Left renal pelvis (tissue), 4 donors: ENCODE data around the gene LRRC74B. TPM values are rescaled to one million over a fixed set of nuclear protein-coding genes. Genes with fewer than 3 reads are reported as not detected.
"Not testable (repeated sequence)": the region's sequence is repeated elsewhere in the genome, so short reads cannot be mapped to it uniquely, and the experiment has no call there.

Experiments
- DNase-seq, 4 donors: peaks; one replicate each; pipeline ENCODE4 v3.0.0-alpha.2; 2013; ENCODE audit warnings: low read depth in 4 of 4, low spot score in 3 of 4
- polyA plus RNA-seq, 4 donors: library from polyadenylated mRNA; unstranded; fragments of 120-200 nt; gene quantifications; one replicate each; pipeline ENCODE4 v1.2.1, GENCODE V29; 2013; ENCODE audit not compliant: insufficient read length in 4 of 4

The LRRC74B gene
- polyA plus RNA-seq, 4 donors = 0.06 to 0.24 (median 0.08) TPM

DNA sequence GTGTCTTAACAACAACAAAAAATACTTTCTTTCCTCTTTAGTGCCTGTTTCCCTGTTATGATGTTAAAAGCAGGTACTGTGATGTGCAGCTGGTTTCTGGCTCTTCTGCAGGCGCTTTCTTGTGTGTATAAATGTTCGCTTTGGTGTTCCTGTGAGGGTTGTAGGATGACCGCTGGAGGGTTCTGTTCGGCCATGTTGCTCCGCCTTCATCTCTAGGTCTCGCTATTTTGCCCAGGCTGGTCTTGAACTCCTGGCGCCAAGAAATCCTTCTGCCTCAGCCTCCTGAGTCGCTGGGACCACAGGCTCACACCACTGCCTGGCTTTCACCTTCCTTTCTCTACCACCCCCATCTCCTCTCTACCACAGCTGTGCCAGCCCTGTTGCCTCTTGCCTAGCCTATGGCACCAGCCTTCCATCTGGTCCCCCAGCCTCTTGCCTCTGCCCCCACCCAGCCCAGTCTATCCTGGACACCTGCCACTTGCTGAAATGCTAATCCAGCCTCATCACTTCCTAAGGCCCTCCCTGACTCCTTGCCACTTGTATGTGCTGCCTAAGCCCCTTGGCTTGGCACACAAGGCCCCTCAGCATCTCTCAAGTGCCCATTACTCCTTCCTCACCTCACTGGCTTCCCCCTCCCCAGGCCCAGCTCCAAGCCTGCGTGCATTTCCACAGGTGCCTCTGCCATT lies 5.5 kb downstream of the LRRC74B start:
- DNase-seq = no peak

DNA sequence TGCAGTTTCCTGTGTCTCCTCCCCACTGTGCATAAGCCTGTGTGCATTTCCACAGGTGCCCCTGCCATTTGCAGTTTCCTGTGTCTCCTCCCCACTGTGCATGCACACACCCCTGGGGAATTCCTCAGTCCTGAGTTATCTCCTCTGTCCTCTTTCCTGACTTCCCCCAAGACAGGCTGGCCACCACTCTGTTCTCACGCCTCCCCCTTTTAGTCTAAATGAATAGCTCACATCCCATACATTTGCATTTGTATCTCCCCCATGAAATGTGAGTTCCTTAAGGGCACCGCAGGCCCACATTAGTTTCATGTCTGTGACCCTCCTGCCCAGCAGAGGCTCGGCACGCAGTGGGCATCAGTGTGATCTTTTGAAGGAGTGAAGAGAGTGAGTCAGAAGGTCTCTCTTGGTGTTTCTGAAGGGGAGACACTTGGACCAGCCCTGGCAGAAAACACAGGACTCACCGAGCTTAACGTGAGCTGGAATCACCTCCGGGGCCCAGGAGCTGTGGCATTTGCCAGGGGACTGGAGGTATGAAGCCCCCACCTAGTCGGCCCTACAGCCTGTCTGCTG lies 6.2 kb downstream of the LRRC74B start:
- no peak for DNase-seq

DNA sequence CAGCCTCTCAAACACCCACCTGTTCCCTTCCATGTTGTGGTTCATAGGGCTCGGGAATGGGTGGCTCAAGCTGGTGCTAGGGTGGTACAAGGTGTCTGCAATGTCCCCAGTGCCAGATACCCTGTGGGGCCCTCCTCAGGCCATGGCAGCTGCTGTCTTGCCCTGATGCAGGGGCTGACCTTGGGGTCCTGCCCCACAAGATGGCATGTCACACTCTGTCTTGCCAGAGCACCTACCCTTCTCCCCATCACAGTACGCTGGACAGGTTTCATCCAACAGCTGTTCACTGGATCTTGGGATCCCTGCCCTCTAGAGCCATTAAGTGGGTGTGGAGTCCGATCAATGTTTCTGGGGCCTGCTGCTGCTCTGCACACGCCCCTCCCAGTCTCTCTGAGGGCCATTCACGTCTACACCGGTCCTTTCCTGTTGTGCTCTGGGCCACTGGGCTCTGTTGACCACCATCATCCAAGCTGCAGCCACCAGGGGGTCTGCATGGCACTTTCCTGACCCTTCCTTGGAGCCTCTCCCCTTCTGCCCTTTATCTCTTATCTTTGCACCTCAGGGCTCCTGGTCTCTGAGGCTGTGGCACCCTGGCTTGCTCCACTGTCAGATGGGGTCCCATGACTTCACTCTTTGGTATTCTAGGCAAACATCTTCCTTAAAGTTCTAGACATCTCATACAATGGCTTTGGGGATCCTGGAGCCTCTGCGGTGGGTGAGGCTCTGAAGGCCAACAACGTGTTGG lies 7.1 kb downstream of the LRRC74B start:
- no peak for DNase-seq

DNA sequence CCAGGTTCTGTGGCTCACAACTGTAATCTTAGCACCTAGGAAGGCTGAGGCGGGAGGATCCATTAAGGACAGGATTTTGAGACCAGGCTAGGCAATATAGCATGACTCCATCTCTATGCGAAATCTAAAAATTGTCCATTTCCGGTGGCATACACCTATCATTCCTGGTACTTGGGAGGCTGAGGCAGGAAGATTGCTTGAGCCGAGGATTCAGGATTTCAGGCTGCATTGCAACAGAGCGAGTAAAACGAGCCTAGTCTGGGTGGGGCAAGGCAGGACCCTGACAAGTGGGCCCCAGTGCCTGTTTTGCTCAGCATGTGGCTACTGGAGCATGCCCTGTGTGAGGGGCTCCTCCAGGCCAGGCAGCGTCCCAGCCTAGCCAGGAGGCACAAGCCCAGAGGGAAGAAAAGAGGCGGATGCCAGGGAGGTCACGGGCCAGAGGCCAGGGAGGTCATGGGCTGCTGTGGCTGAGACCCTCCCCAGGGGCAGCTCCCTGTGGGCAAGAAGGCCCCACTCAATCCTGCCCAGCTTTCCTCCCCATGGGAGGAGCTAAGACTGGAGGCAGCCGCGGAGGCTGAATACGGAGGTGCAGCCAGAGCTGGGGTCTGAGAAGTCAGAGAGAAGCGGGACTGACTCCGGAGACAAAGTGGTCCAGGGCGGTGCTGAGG lies 8.4 kb downstream of the LRRC74B start:
- no peak for DNase-seq

DNA sequence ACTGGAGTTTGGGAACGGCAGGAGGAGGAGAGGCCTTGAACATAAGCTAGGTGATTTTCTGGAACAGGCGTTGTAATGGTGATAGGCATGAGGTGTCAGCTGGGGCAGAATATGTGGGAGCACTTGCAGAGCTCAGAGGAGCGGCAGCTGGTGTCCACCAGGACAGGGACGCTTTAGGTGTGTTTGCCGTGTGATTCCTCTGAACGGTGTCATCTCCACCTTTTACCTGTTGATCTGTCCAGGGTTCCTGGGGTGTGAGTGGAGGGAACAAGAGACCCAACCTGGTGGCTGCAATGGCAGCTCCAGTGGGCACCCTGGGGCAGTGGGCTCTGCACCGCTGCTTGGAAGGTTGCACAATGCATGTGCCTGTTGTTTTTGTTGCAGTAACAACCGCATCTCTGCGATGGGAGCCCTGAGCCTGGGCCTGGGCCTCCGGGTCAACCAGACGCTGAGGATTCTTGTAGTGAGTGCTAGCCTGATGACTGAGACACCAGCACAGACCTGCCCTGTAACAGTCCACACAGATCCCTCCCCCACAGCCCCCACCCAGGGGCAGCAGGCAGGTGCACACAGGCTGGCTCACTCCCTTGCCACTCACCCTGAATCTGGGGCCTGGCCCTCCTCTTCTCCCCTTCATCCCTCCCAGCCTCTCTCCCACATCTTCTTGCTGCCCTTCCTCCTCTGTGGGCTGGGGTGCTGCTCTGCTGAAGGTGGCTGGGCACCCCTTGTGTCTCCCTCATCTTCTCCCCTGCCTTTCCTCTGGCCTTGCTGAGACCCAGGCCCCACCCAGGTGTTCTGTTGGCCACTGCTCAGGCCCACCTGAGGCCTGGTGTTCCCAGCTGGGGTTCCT lies 9.2 kb downstream of the LRRC74B start:
- no peak for DNase-seq

DNA sequence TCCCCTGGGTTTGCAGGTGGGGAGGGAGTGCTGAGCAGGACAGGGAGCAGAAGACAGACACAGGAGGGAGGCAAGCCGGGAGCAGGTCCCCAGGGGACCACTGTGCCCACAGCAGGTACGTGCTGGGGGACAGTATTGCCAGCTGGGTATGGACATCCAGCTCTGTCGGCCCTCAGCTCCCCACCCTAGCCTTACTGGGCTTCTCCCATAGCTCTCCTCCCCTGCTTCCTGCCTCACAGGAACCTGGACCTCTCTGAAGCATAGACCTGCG lies 9.8 kb downstream of the LRRC74B start:
- DNase-seq = no peak

DNA sequence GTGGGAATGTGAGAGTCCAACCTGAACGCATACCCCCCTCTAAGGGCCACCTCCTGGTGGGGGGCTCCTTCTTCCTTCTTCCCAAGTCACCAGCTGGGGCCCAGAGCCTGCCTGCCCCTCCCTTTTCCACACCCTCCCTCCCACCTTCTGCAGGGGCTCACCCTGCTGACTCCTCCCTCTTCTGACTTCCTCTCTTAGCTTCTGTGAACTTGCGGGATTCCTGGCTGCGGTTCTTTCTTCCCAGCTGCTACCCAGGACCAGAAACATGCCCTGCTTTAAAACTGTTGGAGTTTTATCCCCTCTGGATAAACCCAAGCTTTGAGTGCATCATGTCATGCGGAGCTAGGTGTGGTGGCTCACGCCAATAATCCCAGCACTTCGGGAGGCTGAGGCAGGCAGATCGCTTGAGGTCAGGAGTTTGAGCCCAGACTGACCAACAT lies 10.2 kb downstream of the LRRC74B start:
- DNase-seq = no peak

DNA sequence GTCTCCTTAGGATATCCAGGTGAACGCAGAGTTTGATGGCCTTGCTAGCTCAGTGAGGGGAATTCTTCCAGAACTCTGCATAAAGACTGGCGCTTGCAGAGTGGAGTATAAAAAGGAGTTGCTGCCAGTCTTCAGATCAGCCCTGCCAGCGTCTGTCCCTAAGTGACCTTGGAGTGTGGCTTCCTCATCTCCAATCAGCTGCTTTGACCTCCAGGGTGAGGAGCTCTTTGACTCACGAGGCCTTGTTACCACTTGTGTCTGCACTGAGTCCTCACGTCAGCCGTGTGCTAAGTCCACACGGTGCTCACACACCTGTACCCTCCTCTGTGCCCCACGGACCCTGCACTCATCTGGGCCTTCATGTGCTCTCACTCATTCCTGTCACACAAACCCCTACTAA lies 14.6 kb downstream of the LRRC74B start:
- DNase-seq = not testable (repeated sequence)

DNA sequence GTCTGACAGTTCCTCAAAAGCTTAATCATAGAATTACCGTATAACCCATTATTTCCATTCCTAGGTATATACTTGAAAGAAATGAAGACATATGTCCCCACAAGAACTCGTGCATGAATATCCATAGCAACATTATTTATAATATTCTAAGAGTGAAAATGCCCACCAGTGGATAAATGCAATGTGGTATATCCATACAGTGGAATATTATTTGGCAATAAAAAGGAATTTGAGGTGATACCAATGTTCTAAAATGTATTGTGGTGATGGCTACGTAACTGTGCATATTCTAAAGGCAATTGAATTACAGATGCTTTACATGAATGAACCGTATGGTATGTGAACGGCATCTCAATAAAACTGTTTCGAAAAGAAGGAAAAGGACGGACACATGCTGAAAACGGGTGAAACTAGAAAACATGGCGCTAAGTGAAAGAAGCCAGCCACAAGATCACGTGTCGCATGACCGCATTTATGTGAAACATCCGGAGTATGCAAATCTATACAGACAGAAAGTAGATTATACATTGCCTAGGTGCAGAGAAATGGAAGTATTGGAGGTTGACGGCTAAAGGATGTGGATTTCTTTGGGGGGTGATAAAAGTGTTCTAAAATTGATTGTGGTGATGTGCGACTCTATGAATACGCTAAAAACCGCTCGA lies 16.0 kb downstream of the LRRC74B start:
- DNase-seq = not testable (repeated sequence)

DNA sequence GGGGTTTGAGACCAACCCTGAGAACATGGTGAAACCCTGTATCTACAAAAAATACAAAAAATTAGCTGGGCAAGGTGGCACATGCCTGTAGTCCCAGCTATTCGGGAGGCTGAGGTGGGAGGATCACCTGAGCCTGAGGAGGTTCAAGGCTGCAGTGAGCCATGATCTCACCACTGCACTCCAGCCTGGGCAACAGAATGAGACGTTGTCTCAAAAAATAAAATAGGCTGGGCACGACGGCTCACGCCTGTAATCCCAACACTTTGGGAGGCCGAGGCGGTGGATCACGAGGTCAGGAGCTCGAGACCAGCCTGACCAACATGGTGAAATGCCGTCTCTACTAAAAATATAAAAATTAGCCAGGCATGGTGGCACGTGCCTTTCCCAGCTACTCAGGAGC lies 18.7 kb downstream of the LRRC74B start:
- DNase-seq = not testable (repeated sequence)

DNA sequence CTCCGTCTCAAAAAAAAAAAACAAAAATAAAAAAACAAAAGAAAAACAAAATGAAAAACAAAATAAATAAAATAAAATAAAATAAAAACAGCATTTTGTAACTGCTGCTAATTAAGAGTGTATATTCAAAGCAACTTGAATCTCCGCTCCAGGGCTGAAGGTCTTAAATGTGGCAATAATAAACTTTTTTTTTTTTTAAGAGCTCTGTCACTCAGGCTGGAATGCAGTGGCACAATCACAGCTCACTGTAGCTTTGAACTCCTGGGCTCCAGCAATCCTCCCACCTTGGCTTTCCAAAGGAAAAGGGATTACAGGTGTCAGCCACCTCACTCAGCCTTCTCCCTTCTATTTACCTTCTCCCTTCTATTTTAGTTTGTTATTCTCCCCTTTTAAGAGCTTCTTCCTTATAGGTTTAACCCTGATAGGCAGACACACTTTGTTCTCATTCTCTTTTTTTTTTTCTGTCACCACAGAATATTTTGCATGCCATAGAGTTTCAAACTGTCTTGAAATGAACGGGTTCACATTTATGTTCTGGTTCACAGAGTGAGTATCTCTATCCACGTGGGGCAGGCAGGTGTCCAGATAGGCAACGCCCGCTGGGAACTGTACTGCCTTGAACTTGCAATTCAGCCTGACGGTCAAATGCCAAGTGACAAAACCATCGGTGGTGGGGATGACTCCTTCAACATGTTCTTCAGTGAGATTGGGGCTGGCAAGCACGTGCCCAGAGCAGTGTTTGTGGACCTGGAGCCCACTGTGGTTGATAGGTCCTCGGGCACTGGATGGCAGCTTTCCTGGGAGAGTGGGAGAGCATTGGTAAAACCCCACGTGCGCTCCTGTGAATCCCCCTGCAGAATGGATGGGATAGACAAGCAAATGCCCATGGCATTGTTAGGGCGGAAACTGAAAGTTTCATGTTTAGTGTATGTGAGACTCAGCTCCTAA lies 19.4 kb downstream of the LRRC74B start:
- DNase-seq = no peak

DNA sequence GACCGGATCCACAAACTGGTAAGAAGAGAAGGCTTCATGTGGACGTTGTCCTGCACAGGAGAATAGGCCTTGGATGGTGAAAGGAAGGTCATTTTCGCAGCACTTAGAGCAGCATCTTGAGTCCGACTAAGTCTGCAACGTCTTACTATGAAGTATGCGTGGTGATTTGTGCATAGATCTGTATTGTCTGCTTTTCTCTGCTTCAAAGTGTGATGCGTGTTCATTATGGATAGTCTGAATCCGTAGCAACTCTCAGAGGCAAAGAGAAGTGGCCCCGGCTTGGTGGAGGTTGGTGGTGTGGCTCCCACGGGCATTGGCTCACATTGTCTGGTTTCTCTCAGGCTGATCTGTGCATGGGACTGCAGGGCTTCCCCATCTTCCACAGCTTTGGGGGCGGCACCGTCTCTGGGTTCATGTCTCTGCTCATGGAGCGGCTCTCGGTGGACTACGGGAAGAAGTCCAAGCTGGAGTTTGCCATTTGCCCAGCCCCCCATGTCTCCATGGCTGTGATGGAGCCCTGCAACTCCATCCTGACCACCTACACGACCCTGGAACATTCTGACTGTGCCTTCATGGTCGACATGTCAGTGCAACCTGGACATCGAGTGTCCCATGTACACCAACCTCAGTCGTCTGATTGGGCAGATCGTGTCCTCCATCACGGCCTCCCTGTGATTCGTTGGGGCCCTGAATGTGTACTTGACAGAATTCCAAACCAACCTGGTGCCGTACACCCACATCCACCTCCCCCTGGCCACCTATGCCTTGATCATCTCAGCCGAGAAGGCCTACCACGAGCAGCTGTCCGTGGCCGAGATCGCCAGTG lies 21.5 kb downstream of the LRRC74B start:
- no peak for DNase-seq

DNA sequence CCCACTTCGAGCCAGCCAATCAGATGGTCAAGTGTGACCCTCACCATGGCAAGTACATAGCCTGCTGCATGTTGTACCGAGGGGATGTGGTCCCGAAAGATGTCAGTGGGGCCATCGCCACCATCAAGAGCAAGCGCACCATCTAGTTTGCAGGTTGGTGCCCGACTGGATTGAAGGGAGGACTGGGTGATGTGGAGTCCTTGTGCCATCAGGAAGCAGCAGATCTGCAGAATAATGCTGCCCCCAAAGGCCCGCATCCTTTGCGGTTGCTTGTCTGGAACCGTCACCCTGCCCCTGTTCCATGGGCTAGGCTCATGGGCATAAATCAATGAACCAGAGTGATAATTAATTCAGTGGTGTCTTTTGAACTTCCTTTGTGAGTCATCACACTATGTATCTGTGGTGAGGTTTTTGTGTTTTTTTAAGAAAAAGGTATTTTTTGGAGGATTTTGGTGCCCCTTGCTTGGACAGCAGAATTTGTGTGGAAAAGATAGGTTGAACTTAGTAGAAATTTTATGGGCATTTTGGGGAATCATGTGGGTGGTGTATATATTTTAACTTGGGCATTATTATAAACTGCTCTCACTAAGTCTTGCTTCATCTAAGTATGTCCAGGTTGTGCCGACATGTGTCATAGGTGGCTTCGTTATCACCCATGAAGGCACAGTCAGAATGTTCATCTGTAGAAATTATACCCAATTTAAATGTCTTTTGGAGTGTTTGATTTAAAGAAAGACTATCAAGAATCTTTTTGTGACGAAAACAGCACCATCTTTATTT lies 22.3 kb downstream of the LRRC74B start:
- no peak for DNase-seq

DNA sequence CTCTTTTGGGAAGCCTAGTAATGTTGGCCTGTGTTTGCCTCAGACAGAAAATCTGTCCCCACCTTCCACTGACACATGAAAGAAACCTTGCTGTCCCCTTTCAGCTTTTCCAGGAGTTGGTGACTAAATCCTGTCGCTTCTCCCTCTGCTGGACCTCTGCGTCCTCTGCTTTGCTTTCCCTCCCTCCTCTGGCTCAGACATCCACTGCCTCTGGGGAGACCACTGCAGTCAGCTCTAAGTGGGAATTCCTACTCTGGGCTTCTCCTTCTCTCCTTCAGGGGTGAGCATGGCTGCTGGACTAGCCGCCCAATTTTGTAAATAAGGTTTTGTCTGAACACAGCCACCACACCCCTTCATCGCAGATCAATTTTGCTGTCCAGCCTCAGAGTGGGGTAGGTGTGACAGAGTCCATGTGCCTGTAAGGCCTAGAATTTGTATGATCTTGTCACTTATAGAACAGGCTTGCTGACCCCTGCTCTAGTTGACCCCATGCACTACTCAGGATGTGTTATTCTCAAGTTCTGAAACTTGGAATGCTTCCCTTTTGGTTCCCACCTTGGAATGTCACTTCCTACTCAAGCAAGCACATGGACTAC lies 23.0 kb downstream of the LRRC74B start:
- DNase-seq = no peak

DNA sequence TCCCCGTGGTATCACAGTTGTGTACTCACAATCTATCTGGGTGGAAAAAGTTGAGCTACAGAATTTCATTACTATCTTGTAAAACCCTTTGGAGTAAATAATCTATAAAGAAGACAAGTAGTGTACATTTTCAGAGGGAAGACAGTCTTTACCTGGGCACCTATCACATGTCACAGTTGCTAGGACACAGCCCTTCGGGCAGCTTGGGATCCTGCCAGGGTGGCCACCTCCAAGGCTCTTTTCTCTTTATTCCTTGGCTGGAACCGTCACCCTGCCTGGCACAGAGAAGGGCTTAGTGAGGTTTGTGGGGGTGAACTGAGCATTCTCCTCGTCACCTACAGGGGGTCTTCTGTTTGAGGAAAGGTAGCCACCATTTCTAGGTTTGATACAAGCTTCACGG lies 23.6 kb downstream of the LRRC74B start:
- no peak for DNase-seq

DNA sequence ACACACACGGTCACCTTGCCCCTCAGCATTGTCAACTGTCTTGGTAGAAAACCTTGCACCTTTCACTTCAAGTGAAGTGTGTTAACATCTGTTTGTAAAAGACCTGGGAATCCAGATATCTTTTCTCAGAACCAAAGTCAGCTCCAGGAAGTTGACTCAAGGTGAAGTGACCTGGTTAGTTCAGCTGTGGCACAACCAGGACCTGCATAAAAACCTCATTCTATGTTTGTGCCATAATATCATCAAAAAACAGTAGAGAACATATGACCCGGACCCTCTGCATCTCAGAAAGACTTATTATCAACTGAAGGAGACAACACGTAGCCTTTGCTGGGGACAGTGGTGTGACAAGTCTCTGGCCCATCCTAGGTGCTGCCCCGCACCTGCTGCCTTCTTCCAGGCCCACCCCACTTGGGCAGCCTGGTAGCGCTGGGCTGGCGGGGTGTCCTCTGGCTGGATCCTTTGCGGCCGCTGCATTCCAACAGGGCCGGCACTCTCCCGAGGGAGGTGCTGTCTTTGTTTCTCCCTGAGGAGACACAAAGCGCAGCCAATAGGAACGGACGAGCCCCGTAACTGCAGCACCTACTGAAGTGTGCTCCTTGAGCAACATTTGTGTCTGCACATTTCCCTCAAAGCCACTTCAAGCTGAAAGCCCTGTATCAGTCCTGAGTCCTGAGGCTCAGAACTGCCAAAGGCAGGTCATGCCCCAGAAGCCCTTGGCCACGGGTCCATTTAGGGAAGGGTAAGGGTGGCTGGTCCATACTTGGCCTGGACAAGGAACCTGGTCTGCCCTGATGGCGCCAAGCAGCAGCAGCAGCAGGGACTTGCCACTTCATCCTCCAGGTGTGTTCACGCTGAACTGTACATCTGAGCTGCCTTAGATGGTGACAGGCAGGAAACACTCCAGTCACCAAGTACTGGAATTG lies 25.2 kb downstream of the LRRC74B start:
- no peak for DNase-seq
